ENCODE data around the gene PRDM16.

The PRDM16 gene

GRCh38 chr1:3393024-3393986 is 324.3 kb downstream of the PRDM16 start:
- H3K4me1 ChIP-seq (ENCODE audit: insufficient read depth, low read length), result 0 out of 2 replicates have a peak, but pooled peaks cover 5% of the 10 kb centered on the region
- peak overlapping the region; percentile 47 for H3K9ac ChIP-seq (ENCODE audit: low read depth, low read length)
- H3K9me3 ChIP-seq (ENCODE audit: control insufficient read depth, insufficient read depth, low read length), result no peaks in the 10 kb centered on the region
- H3K36me3 ChIP-seq (ENCODE audit: insufficient read depth, low read length), result no peaks in the 10 kb centered on the region

- Histone ChIP-seq H3K4me1 (ENCODE audit: insufficient read depth, low read length) (0 out of 2 replicates have a peak, but pooled peaks cover 5% of the 10 kb centered on the region), H3K9ac (ENCODE audit: low read depth, low read length) (peak overlapping the region; percentile 47; the same call in 1 of the 2 replicates), H3K9me3 (ENCODE audit: control insufficient read depth, insufficient read depth, low read length) (no peaks in the 10 kb centered on the region), H3K36me3 (ENCODE audit: insufficient read depth, low read length) (no peaks in the 10 kb centered on the region)
These were observed 325.3 kb downstream of the PRDM16 start for GRCh38 chr1:3393987-3394920.

DNA sequence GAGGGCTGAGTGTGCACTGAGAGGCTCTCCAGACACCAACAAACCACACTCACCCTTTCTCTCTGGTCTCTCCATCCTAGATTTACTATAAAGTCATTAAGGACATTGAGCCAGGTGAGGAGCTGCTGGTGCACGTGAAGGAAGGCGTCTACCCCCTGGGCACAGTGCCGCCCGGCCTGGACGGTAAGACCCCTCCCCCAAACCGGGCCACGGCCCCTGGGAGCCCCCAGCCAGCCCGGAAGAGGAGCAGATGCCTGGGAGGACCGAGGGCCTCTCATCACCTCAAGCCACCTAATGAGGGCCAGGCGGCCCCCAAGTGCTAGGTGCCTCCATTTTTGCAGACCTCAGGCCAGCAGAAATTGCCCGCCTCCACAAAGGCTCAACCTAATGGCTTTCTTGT is 327.4 kb downstream of the PRDM16 start:
- H3K9me3 ChIP-seq (ENCODE audit: control insufficient read depth, insufficient read depth, low read length), result no peaks in the 10 kb centered on the region
- H3K4me1 ChIP-seq (ENCODE audit: insufficient read depth, low read length), result 0 out of 2 replicates have a peak, but pooled peaks cover 5% of the 10 kb centered on the region
- no peaks in the 10 kb centered on the region for H3K36me3 ChIP-seq (ENCODE audit: insufficient read depth, low read length)
- no peak overlapping the region for H3K9ac ChIP-seq (ENCODE audit: low read depth, low read length)

GRCh38 chr1:3397311-3397710 is 328.3 kb downstream of the PRDM16 start:
- 0 out of 2 replicates have a peak, but pooled peaks cover 5% of the 10 kb centered on the region for H3K4me1 ChIP-seq (ENCODE audit: insufficient read depth, low read length)
- H3K9ac ChIP-seq (ENCODE audit: low read depth, low read length), result no peak overlapping the region
- H3K9me3 ChIP-seq (ENCODE audit: control insufficient read depth, insufficient read depth, low read length), result no peaks in the 10 kb centered on the region
- no peaks in the 10 kb centered on the region for H3K36me3 ChIP-seq (ENCODE audit: insufficient read depth, low read length)

DNA sequence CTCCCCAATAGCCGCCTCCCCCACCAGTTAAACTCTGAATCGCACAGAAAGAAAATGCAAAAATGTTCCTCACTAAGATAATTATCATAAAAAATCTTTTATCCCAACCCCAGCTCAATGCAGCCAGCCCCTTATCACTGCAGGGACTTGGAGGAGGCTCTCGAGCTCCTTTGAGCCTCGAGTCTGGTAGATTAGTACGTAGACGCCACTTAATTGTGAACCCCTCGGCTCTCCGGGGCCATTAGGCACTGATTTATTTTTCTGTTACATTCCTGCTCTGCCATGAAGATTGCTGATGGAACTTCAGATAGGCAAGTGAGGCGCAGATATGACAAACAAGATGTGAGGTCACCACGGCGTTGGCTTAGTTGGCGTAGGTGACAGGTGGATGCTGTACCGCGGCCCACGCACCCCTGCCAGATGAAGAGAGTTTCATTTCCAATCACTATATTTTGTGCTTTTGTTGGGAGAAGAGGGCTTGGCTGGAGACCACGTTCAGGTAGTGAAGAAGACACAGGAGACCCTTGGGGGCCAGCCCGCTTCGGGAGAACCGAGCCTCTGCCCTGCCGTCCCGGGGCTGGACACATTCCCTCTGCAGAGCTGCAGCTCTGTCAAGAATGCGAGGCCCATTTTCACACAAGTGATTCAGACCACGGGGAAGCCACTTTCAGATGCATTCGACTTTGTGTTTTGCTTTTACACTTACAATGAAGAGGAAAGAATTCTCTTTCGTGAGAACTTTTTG is 329.6 kb downstream of the PRDM16 start:
- H3K36me3 ChIP-seq (ENCODE audit: insufficient read depth, low read length), result no peaks in the 10 kb centered on the region
- H3K9me3 ChIP-seq (ENCODE audit: control insufficient read depth, insufficient read depth, low read length), result no peaks in the 10 kb centered on the region
- H3K4me1 ChIP-seq (ENCODE audit: insufficient read depth, low read length), result no peaks in the 10 kb centered on the region
- no peak overlapping the region for H3K9ac ChIP-seq (ENCODE audit: low read depth, low read length)

GRCh38 chr1:3399732-3400131 is 330.7 kb downstream of the PRDM16 start:
- Histone ChIP-seq H3K9me3 (ENCODE audit: control insufficient read depth, insufficient read depth, low read length) (no peaks in the 10 kb centered on the region), H3K36me3 (ENCODE audit: insufficient read depth, low read length) (no peaks in the 10 kb centered on the region), H3K4me1 (ENCODE audit: insufficient read depth, low read length) (no peaks in the 10 kb centered on the region), H3K9ac (ENCODE audit: low read depth, low read length) (no peak overlapping the region)

- Histone ChIP-seq H3K36me3 (ENCODE audit: insufficient read depth, low read length) (no peaks in the 10 kb centered on the region), H3K9me3 (ENCODE audit: control insufficient read depth, insufficient read depth, low read length) (no peaks in the 10 kb centered on the region), H3K4me1 (ENCODE audit: insufficient read depth, low read length) (no peaks in the 10 kb centered on the region), H3K9ac (ENCODE audit: low read depth, low read length) (no peak overlapping the region)
These were observed 332.7 kb downstream of the PRDM16 start for GRCh38 chr1:3401585-3402257.

GRCh38 chr1:3402258-3403010 is 333.4 kb downstream of the PRDM16 start:
- Histone ChIP-seq H3K9me3 (ENCODE audit: control insufficient read depth, insufficient read depth, low read length) (no peaks in the 10 kb centered on the region), H3K36me3 (ENCODE audit: insufficient read depth, low read length) (no peaks in the 10 kb centered on the region), H3K9ac (ENCODE audit: low read depth, low read length) (no peak overlapping the region), H3K4me1 (ENCODE audit: insufficient read depth, low read length) (no peaks in the 10 kb centered on the region)

- no peaks in the 10 kb centered on the region for H3K4me1 ChIP-seq (ENCODE audit: insufficient read depth, low read length)
- no peaks in the 10 kb centered on the region for H3K36me3 ChIP-seq (ENCODE audit: insufficient read depth, low read length)
- H3K9me3 ChIP-seq (ENCODE audit: control insufficient read depth, insufficient read depth, low read length), result no peaks in the 10 kb centered on the region
- H3K9ac ChIP-seq (ENCODE audit: low read depth, low read length), result no peak overlapping the region
These were observed 334.0 kb downstream of the PRDM16 start for GRCh38 chr1:3403011-3403345.

GRCh38 chr1:3403388-3404231 is 334.6 kb downstream of the PRDM16 start:
- H3K9ac ChIP-seq (ENCODE audit: low read depth, low read length), result no peak overlapping the region

DNA sequence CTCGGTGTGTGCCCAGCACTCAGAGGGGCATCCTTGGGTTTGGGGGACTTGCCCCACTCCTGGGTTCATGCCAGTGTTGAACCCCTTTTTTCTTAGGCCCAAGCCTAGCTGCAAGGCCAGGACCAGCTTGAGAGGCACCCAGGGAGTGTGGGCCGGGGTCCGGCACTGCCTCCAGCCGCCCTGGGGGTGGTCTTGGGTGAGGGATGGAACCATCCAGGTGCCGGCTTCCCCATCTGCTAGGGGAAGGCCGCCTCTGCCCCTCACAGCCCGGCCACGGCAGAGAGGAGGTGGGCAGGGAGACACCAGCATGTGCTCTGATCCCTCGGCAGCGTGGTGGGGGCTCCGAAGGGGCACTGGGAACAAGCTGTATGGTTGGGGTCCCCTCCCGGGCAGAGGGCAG is 335.3 kb downstream of the PRDM16 start:
- Histone ChIP-seq H3K36me3 (ENCODE audit: insufficient read depth, low read length) (no peaks in the 10 kb centered on the region), H3K4me1 (ENCODE audit: insufficient read depth, low read length) (no peaks in the 10 kb centered on the region), H3K9me3 (ENCODE audit: control insufficient read depth, insufficient read depth, low read length) (no peaks in the 10 kb centered on the region), H3K9ac (ENCODE audit: low read depth, low read length) (no peak overlapping the region)

More at GRCh38 chr1:3403388-3404231, 334.6 kb downstream of the PRDM16 start:
- Histone ChIP-seq H3K36me3 (ENCODE audit: insufficient read depth, low read length) (no peaks in the 10 kb centered on the region), H3K4me1 (ENCODE audit: insufficient read depth, low read length) (no peaks in the 10 kb centered on the region), H3K9me3 (ENCODE audit: control insufficient read depth, insufficient read depth, low read length) (no peaks in the 10 kb centered on the region)

DNA sequence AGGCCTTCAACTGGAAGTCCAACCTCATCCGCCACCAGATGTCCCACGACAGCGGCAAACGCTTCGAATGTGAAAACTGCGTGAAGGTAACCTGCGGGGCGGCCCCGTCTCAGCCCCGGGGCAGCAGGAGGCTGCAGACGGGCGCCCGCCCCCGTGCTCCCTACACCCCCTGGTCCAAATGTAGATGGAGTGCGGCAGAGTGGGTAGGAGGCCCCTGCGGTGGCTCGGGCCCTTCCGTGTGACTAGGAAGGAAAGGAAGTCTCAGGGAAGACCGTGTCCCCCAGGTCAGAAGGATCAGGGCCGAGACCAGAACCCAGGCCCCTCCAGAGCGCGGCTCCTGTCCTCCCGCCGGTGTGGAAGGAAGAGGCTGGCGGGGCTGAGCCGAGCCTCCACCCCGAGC is 335.8 kb downstream of the PRDM16 start:
- no peaks in the 10 kb centered on the region for H3K4me1 ChIP-seq (ENCODE audit: insufficient read depth, low read length)
- H3K9me3 ChIP-seq (ENCODE audit: control insufficient read depth, insufficient read depth, low read length), result no peaks in the 10 kb centered on the region
- no peaks in the 10 kb centered on the region for H3K36me3 ChIP-seq (ENCODE audit: insufficient read depth, low read length)
- no peak overlapping the region for H3K9ac ChIP-seq (ENCODE audit: low read depth, low read length)
